Activated CD4-positive, CD25-positive, alpha-beta regulatory T cell (primary cell): Measurements from ENCODE around the gene ALKBH8.
"Not testable (repeated sequence)": the region's sequence is repeated elsewhere in the genome, so short reads cannot be mapped to it uniquely, and the experiment has no call there.

Experiments
- DNase-seq, 4 experiments: peaks; one replicate each; lab custom pipeline; 2025; lab: John Stamatoyannopoulos, UW

Gene ALKBH8

DNA sequence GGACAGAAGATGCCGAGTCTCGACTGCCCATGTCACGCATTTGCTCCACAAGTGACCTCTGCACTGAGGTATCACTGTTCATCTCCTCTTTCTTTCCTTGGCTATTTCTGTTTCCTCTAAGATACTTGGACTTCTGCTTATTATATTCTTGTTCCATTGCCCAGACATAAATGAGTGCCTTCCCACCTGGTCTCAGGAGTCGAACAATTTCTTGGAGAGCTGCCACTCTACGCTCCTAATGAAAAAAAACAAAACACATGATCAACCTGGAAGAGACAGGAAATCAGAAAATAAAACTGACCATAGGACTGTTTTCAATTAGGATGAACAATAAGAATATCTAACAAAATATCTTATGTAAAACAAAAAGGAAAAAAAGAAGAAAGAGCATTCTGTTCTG, 60.6 kb downstream of the ALKBH8 start:
- DNase-seq = no peak

DNA sequence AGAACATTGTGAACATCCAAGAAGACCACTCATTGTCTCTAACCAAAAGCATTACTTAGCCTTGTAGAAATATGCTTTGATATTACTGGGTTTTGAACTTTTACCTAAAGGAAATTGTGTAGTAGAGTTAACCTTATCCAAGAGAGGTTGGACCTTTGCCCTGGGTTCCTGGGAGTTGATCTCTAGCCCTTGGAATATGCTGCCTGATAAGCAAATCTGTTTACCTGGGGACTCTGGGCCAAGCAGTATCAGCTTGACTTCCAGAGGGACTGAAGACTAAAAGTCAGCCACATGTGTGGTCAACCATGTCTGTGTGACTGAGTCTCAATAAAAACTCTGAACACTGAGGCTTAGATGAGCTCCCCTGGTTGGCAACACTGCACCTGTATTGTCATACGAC, 63.8 kb downstream of the ALKBH8 start:
- no peak for DNase-seq

DNA sequence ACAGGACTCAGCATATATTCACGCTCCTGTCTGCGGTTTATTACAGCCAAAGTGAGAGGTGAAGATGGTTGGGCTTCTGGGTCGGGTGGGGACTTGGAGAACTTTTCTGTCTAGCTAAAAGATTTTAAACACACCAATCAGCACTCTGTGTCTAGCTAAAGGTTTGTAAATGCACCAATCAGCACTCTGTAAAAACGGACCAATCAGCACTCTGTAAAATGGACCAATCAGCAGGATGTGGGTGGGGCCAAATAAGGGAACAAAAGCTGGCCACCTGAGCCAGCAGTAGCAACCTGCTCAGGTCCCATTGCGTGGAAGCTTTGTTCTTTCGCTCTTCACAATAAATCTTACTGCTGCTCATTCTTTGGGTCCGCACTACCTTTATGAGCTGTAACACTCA, 68.2 kb downstream of the ALKBH8 start:
- DNase-seq = not testable (repeated sequence)

DNA sequence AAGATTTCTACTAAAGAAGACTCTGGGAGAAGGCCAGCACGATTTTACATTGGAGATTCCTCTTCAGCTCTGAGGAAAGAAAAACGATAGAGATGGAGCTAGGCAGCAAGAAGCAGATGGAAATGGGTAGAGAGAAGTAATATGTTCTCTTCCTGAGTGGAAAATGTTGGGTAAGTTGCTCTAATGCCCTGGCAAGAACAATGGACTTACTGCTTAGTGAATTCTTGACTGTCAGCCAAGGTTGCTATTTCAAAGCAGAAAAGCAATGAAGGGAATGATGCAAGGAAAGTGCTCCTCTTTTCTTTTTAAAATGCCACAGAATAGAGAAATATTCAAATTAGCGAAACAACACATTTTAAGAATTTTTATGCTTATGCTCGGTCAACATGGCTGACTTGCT, 69.5 kb downstream of the ALKBH8 start:
- DNase-seq = no peak

DNA sequence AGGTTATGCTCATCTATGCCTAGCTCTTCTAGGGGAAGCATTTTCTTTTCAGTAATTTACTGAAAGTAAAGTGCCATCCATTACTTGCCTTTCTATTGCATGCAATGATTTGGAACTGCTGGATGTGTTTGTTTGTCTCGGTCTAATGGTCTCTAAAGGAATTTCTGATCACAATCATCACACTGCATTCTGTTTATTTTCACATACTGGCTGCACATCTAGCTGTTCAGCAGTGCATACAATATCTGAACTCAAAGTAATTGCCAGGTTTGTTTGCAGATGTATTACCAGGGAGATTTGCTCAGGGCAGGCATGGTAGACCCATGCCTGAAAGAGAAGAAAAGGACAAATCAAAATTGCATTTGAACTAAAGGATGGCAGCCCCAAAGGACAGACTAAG, 71.5 kb downstream of the ALKBH8 start:
- DNase-seq = no peak

DNA sequence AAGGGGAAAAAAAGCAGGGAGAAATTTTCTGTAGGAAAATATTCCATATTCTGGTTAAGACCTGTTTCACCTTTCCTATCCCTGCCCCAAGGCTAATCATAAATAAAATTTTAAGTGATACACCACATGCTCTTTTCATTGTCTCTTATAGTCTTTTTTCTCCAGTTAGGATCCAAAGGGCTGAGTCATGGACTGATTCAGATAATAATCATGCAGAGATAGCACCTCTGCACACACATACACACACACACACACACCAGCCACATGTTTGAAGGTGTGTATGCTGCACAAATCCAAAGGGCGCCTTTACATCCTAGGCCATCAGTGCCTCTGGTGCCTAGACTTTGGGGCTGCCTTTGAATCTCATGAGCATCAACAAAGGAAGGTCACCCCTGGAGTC, 72.4 kb downstream of the ALKBH8 start:
- no peak for DNase-seq

DNA sequence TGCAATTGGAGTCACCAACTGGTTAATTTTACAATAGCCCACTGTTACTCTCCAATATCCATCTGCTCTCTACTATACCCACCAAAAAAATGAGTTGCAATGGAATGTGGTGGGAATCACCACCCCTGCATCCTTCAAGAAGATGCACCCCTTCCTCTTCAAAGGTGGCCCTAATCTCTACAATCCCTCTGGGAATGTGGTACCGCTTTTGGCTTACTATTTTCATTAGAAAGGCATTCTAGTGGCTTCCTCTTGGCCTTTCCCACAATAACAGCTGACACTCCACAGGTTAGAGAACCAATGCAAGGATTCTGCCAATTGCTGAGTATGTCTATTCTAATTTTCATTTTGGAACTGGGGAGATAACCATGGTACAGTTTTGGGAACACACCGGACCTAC, 74.7 kb downstream of the ALKBH8 start:
- DNase-seq = no peak

DNA sequence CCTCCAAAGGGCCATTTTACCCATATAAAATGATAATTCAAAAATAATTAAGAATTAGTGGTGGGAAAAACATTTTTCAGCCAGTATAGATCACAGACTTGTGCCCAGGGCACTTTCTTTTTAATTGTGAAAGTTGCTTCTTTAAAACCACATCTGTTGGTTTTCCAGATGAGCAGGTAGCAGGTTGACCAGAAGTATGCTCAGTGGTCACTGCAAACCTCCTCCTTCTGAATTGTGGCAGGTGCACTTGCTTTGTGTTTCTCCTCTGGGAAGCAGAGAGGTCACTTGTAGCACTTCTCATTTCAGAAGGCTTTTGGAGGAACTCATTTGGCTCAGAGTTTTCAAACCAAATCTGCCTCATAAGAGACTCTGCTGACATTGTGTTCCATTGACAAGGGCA, 83.3 kb downstream of the ALKBH8 start:
- DNase-seq = no peak

DNA sequence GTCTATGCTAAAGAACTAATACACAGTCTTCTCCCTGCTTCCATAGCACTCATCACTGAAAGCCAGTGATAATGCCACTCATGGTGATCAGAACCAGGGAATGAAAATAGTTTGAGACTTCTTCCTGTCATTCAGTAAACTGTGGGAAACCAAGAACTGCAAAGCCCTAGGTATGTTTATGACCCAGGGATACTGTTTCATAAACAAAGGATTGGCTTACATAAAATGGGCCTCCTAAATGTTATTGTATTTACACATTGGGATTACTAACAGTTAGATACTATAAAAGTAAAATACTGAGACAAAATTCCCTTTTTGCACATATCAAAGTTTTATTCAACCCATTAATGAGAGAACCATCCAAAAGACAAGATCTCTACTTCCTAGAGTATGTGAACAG, 86.6 kb downstream of the ALKBH8 start:
- no peak for DNase-seq

DNA sequence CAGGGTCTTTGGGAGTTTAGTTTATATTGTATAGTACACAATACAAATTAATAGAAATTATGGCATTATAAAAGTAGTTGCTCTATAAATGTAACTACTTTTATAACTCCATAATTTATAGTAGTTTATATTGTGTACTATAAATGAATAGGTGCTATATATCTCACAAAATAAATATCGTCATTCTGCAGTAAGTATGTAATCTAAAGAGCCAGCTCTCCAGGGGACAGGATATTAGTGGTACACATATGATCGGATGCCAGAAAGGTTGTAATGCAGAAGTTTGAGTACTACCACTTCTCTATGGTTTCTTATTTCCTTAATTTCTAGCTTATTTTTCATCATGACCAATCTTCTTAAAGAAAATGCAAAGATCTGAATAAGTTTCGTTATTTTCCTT, 87.7 kb downstream of the ALKBH8 start:
- DNase-seq = no peak

DNA sequence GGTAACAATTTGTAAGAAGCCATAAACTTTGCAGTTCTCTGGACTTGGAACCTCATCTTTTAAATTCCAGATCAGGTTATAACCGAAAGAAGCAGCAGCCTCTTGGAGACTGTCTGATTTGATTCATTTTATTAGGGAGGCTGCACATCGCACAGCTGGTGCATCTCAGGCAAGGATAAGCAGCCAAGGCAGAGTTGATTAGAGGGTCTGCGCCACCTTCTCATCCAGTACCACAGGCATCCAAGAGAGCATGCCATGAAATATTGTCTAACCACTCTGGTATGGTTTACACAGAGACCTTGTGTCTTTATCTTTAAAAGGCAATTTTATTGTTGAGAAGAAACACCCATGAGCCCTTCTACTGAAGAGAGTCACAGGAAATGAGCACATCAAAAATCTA, 91.7 kb downstream of the ALKBH8 start:
- no peak for DNase-seq

DNA sequence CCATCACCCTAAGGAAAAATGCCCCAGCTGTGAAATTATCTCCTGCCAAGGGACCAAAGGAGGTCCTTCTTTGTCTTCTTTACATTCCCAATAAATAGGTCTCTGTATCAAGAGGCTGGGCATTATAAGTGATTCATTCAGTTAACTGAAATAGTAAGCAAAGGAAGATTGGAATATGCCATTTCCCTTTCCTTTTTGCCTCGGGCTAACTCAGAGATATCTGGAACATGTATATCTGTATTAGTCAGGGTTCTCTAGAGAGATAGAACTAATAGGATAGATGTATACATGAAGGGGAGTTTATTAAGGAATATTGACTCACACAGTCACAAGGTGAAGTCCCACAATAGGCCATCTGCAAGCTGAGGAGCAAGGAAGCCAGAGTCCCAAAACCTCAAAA, 92.6 kb downstream of the ALKBH8 start:
- no peak for DNase-seq

DNA sequence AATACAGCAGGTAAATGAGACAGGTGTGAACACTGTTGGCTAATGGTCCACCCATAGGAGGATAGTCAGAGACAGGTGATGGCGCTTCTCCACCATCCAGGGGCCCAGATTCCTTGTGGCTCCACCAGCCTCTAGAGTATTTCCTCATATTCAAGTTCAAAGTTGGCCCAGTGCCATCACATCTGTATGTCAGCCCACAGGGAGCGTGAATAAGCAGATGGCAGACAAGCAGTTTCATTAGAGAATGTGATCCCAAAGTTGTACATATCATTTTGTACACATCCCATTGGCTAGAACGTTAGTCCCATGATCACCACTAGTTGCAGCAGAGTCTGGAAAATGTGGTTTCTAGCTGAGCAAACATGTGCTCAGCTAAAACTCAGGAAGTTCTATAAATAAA, 96.9 kb downstream of the ALKBH8 start:
- DNase-seq = no peak

DNA sequence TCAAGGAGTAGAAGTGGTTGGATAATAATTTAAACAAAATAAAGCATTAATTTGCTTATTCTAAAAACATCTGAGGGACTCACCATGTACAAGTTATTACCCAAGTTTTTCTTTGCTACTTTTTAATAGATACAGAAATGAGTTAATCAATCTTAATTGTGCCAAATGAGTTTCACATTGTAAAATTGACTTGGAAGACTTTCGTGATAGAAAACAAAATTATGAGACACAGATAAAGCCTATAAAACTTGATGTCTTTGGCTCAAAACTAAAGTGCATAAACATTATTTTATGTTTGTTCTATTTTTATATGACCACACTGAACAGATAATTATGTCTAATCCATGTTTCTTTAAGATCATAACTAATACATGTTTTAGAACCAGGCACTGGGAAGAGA, 97.8 kb downstream of the ALKBH8 start:
- DNase-seq = no peak

DNA sequence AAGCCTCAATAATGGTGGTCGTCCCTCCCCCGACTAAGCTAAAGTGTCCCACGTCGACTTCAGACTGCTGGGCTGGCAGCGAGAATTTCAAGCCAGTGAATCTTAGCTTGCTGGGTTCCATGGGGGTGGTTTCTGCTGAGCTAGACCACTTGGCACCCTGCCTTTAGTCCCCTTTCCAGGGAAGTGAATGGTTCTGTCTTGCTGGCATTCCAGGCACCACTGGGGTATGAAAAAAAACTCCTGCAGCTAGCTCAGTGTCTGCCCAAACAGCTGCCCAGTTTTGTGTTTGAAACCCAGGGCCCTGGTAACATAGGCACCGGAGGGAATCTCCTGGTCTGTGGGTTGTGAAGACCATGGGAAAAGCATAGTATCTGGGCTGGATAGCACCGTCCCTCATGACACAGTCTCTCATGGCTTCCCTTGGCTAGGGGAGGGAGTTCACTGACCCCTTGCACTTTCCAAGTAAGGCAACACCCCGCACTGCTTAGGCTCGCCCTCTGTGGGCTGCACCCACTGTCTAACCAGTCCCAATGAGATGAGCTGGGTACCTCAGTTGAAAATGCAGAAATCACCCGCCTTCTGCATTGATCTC, 99.2 kb downstream of the ALKBH8 start:
- DNase-seq = not testable (repeated sequence)

DNA sequence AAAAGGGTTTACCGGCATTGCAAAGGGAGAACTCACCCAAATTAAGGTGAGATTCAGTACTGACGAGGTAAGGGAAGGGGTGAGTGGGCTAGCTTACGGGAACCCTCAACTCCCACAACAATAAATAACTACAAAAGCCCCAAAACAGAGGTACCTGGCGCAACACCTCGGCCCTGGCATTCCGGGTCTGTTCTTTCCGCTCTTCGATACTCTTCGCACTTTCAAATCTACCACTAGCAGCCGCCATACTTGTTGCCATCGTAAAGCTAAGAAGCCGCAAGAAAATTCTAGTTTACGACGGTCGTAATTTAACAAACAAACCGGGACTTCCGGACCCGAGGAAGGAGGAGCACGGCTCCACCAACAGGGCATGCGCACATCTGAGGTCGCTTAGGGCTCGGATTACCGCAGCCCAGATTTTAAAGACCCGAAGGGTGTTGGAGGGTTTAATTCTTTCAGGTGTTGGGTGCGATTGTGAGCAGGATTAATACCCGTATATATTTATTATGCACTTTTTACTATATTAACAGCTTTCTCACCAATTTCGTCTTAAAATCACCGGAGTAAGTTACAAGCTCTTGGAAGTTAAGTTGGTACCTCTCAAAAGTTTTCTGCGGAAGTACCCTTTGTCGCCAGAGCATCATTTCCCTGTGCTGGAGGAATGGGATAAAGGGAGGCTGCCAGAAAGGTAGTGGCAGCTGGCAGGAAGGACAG, 107.8 kb downstream of the ALKBH8 start, which contains the start of gene CWF19L2:
Gene CWF19L2, minus strand, starts transcription at position 268 of the 714 bp plus-strand sequence. Its CDS starts 9 bp downstream, at position 259.
- peak; percentile 55 to 76 (median 70) for DNase-seq

DNA sequence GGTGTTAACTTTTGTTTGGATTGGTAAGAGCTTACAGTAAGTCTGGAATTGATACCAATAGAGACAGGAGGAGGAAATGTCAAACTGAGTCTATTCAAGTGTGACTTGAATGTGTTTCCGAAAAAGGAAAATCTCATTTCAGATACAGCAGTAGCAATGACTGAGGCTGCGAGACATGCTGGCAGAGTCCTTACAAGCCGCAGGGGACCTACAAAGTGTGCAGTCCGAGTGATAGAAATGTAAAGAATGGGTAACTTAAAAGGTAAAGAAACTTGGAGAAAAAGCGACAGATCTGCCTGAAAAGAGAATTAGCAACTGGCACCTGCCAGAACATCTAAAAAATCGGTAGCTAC, 108.4 kb downstream of the ALKBH8 start:
- no peak for DNase-seq

DNA sequence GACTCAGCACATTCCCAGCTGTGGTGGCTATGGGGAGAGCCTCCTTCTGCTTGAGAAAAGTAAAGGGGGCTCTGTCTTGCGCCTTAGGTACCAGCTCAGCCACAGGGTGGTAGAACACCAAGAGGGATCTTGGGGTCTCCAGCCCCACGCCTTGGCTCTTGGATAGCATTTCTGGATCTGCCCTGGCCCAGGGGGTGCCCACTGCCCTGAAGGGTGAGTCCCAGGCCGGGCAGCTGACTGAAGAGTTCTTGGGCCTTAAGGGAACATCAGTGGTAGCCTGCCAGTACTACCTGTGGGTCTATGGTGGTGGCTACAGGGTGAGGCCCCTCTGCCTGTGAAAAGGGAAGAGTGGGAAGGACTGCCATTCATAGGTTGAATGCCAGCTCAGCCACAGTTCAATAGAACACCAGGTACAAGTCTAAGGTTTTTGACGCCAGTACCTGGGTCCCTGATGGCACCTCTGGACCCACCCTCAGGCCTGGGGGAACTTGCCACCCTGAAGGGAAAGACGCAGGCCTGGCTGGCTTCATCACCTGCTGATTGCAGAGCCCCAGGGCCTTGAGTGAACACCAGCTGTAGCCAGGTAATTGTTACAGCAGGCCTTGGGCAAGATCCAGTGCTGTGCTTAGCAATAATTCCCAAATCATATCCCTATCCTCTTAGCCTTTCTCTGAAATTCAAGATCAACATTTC, 111.8 kb downstream of the ALKBH8 start:
- DNase-seq = no peak
